Fibroblast of pulmonary artery (primary cell): ENCODE results near the gene ADAMTS7.
"Not testable (repeated sequence)": the region's sequence is repeated elsewhere in the genome, so short reads cannot be mapped to it uniquely, and the experiment has no call there.

Experiments used
- DNase-seq: peaks from one replicate; pipeline ENCODE4 v3.0.0-alpha.2; 2010; ENCODE audit warnings: low read depth
- H3K4me3 ChIP-seq: replicated peaks from 2 replicates; pipeline ENCODE4 v1.5.1; 2011; ENCODE audit warnings: low read depth, mild to moderate bottlenecking, control low read depth, low read length, moderate library complexity
- TF ChIP-seq, protein P1 (sequence below): IDR thresholded peaks from 2 replicates; pipeline ENCODE4 v1.5.1; 2011; ENCODE audit warnings: mild to moderate bottlenecking, control low read depth, low read length, inconsistent platforms; ENCODE audit errors: missing control alignments

Gene ADAMTS7

GRCh38 chr15:78775472-78775871, 35.8 kb downstream of the ADAMTS7 start:
- TF ChIP-seq, protein P1, sequence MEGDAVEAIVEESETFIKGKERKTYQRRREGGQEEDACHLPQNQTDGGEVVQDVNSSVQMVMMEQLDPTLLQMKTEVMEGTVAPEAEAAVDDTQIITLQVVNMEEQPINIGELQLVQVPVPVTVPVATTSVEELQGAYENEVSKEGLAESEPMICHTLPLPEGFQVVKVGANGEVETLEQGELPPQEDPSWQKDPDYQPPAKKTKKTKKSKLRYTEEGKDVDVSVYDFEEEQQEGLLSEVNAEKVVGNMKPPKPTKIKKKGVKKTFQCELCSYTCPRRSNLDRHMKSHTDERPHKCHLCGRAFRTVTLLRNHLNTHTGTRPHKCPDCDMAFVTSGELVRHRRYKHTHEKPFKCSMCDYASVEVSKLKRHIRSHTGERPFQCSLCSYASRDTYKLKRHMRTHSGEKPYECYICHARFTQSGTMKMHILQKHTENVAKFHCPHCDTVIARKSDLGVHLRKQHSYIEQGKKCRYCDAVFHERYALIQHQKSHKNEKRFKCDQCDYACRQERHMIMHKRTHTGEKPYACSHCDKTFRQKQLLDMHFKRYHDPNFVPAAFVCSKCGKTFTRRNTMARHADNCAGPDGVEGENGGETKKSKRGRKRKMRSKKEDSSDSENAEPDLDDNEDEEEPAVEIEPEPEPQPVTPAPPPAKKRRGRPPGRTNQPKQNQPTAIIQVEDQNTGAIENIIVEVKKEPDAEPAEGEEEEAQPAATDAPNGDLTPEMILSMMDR, result no peak
- no peak for DNase-seq
- H3K4me3 ChIP-seq, result no peak overlapping the region

DNA sequence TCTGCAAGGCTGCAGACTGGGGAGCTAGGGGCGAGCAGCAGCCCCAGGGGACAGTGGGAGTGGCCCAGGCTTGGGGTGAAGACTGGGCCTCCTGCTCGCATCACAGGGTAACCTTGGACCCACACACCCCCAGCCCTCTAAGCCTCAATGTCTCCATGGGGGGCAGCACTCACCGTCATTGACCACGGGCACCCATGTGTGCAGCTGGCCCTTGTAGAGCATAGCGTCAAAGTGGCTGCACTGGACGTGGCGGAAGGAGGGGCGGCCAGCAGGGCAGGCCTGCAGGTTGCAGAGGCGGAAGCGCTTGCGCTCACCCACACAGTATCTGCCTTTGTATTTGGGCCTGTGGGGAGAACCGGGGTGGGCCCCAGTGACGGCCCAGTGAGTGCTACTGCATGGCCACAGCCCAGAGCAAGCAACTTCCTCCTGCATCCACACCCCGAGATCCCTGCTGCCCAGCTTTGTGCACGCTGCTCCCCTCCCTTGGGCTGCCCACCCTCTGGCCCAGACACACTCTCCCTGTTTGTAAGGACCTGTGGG, 36.7 kb downstream of the ADAMTS7 start:
- DNase-seq, H3K4me3 ChIP-seq: not testable (repeated sequence)

DNA sequence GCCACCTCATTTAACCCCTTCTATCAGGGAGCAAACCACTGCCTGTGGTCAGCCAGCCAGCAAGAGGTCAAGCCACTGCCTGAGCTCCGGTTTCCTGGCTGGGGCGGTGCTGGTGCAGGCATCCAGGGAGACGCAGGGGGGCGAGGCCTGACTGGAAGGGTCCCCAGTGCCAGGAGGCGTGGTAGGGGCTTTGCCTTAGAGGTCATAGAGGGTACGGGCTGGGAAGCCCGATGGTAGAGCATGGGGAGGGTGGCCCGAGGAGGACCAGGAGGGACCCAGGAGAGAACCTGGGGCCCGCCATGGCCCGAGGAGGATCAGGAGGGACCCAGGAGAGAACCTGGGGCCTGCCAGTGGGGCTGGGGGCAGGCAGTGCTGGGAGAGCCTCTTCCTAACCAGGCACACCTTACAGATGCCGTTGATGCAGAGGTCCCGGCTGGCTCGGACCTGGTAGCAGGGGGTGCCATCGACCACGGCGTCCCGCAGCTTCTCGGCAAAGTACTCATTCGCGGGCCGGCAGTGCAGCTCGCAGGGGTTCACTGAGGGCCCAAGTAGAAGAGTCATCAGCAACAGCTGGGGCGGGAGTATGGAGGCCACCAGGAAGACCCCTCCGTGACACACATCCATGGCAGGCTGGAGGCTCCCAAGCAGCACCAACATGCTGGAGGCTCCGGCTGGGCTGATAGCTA, 37.4 kb downstream of the ADAMTS7 start:
- not testable (repeated sequence) for DNase-seq, H3K4me3 ChIP-seq

DNA sequence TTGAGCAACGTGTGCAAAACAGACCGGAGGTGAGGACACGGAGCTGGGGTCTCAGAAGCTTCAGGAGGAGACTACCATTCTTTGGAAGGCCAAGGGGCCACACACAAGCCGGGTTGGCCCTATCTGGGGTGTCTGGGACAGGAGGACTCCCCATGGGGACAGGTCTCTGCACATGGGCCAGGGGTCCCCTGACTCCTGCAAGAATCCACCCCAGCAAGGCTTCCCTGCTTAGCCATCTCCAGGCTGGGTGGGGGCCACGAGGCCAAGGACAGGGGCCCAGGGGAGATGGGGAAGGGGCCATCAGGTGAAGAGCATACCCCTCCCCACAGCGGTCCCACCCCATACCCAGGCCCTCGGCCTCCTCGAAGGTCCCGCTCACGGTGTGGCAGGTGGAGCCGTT, 38.5 kb downstream of the ADAMTS7 start:
- TF ChIP-seq, protein P1, result no peak
- DNase-seq, result no peak
- H3K4me3 ChIP-seq, result no peak overlapping the region

GRCh38 chr15:78771436-78772000, 39.7 kb downstream of the ADAMTS7 start:
- not testable (repeated sequence) for H3K4me3 ChIP-seq, DNase-seq

DNA sequence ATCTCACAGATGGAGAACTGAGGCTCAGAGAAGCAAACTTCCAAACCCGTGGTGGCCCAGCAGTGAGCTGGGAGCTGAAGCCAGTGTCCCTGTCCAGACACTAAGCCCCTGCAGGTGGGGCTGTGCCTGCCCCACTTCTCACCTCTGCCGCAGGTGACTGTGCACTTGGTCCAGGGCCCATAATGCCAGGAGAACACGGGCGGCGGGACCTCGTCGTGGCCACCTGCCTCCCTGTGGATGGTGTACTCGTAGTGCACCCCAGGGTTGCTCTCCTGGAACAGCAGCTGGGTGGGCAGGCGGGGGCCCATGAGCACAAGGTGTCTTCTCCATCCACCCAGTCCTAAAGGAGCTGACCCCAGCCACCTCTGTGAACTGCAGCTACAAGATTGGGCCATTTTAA, 40.2 kb downstream of the ADAMTS7 start:
- not testable (repeated sequence) for DNase-seq, H3K4me3 ChIP-seq

DNA sequence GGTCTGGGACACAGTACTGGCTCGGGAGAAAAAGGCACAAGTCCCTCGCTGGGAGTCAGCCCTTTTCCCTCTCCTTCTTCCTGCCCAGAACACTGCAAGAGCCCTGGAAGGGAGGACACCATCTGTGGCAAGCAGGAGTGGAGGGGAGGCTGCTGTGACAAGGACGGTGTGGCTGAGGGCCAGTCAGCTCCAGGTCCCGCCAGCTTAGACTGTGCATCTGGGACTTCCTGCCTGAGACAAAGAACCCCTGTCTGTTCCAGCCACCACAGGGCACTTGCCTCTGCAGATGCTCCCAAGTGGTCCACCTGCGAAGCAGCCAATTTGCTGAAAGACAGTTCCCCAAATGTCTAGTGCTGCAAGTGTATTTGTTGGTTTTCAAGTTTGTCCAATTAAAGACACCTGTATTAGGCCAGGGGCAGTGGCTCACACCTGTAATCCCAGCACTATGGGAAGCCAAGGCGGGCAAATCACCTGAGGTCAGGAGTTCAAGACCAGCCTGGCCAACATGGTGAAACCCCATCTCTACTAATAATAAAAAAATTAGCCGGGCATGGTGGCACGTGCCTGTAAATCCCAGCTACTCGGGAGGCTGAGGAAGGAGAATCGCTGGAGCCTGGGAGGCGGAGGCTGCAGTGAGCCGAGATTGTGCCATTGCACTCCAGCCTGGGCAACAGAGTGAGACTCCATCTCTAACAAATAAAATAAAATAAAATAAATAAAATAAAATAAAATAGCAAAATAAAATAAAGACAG, 41.6 kb downstream of the ADAMTS7 start:
- not testable (repeated sequence) for H3K4me3 ChIP-seq, DNase-seq

- H3K4me3 ChIP-seq, result no peak overlapping the region
- TF ChIP-seq, protein P1, result no peak
- DNase-seq, result no peak
These were observed 42.5 kb downstream of the ADAMTS7 start for GRCh38 chr15:78768531-78769408.

DNA sequence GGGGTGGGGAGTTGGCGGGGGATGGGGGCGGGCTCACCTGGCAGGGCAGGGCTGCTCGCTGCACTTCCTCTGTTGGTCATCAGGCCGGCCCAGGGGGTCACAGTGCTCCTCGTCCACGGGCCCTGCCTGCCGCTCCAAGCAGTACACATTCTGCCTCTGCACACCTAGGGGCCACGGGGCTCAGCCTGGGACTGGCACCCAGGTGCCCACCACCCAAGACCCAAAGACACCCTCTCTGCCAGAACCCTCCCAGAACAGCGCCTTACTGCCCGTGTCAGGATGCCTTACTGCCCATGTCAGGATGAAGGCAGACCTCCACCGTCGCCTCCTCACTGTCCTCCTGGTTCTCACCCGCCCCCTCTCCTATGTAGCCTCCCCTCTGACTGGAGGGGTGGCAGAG, 43.2 kb downstream of the ADAMTS7 start:
- no peak for DNase-seq
- TF ChIP-seq, protein P1, result no peak
- no peak overlapping the region for H3K4me3 ChIP-seq
